HCT116 (cell line): ENCODE data around the gene FGF19. TPM values are rescaled to one million over a fixed set of nuclear protein-coding genes. Genes with fewer than 3 reads are reported as not detected.

ENCODE experiments used
- ATAC-seq: fragments of 200-7000 bp; cut with Tn5 transposase; 2 replicates; pipeline ENCODE4 v1.9.1; 2020; ENCODE audit warnings: mild to moderate bottlenecking, moderate library complexity
- BruUV-seq: library from RNA; stranded (reverse); fragments of 400-500 nt; replicated peaks from 2 replicates; lab custom pipeline; 2021; lab: Mats Ljungman, UMichigan
- CTCF ChIA-PET: fragments of 300-600 bp; sonication (Branson Sonifier 250); formaldehyde crosslinking; loops from one replicate; lab custom pipeline; 2021; ENCODE audit warnings: antibody characterized with exemption; lab: Charles Lee
- POLR2A ChIA-PET: fragments of 300-600, 350-600 bp; sonication (Branson Sonifier 250); formaldehyde crosslinking; loops from one replicate; lab custom pipeline; 2021; ENCODE audit warnings: antibody characterized with exemption; lab: Charles Lee
- RAD21 ChIA-PET, 2 experiments: fragments of 300-600 bp; sonication (Branson Sonifier 250); formaldehyde crosslinking; loops; one replicate each; lab custom pipeline; 2023; ENCODE audit warnings: low total read pairs in 2 of 2; ENCODE audit not compliant: uncharacterized antibody in 2 of 2, unreplicated experiment in 2 of 2, low non-redundant PET in 1 of 2; lab: Charles Lee
- DNase-seq: peaks from one replicate; pipeline ENCODE4 v3.0.0-alpha.2; 2010; ENCODE audit warnings: low read depth, low spot score
- H2AFZ ChIP-seq: fragments of 200-600 bp; shearing (Covaris generic), sonication (generic); 2 replicates; pipeline ENCODE4 v1.6.1; 2017; ENCODE audit warnings: low read depth, mixed run types, mixed read lengths, antibody characterized with exemption, low read length; ENCODE audit not compliant: poor library complexity, severe bottlenecking
- H3K27ac ChIP-seq: 2 replicates; pipeline ENCODE4 v1.5.1; 2012; ENCODE audit warnings: low read depth, low read length
- H3K27me3 ChIP-seq: fragments of 200-600 bp; sonication (generic); 2 replicates; pipeline ENCODE4 v1.6.1; 2016; ENCODE audit warnings: mixed run types, low read length, mixed read lengths; ENCODE audit not compliant: insufficient read depth
- H3K36me3 ChIP-seq, 2 experiments: fragments of 200-500 bp in 1 of 2; fragments of 200-600 bp in 1 of 2; sonication (Bioruptor generic) in 1 of 2; sonication (generic) in 1 of 2; 2 replicates each; pipeline versions ENCODE4 v1.5.1 to v1.6.1; 2014 to 2016; ENCODE audit warnings: low read length in 2 of 2, inconsistent platforms in 1 of 2, mixed read lengths in 1 of 2, mixed run types in 1 of 2; ENCODE audit not compliant: insufficient read depth in 2 of 2, control insufficient read depth in 1 of 2
- H3K4me1 ChIP-seq, 2 experiments: fragments of 200-600 bp in 1 of 2; sonication (generic) in 1 of 2; 2 replicates each; pipeline versions ENCODE4 v1.5.1 to v1.6.1; 2012 to 2017; ENCODE audit warnings: low read length in 2 of 2, inconsistent platforms in 1 of 2, mild to moderate bottlenecking in 1 of 2, mixed read lengths in 1 of 2, mixed run types in 1 of 2, moderate library complexity in 1 of 2; ENCODE audit not compliant: insufficient read depth in 2 of 2, control insufficient read depth in 1 of 2
- H3K4me2 ChIP-seq: fragments of 200-600 bp; sonication (generic); 2 replicates; pipeline ENCODE4 v1.6.1; 2017; ENCODE audit warnings: mixed run types, low read length, mixed read lengths
- H3K4me3 ChIP-seq, 2 experiments: fragments of 200-600 bp in 1 of 2; sonication (generic) in 1 of 2; replicated peaks in 1 of 2; 2 replicates each; pipeline ENCODE4 v1.5.1; 2011 to 2016; ENCODE audit warnings: low read length in 2 of 2, control low read depth in 1 of 2, low read depth in 1 of 2, mild to moderate bottlenecking in 1 of 2, mixed read lengths in 1 of 2, mixed run types in 1 of 2
- H3K79me2 ChIP-seq: fragments of 200-600 bp; sonication (generic); 2 replicates; pipeline ENCODE4 v1.6.1; 2017; ENCODE audit warnings: mild to moderate bottlenecking, mixed run types, low read length, moderate library complexity, mixed read lengths; ENCODE audit not compliant: insufficient read depth
- H3K9ac ChIP-seq: fragments of 200-600 bp; sonication (generic); 2 replicates; pipeline ENCODE4 v1.6.1; 2016; ENCODE audit warnings: low read length, mixed read lengths
- H3K9me2 ChIP-seq: fragments of 200-600 bp; sonication (generic), shearing (Covaris generic); 2 replicates; pipeline ENCODE4 v1.6.1; 2017; ENCODE audit warnings: mixed run types, mild to moderate bottlenecking, moderate library complexity; ENCODE audit not compliant: insufficient read depth
- H3K9me3 ChIP-seq, 2 experiments: fragments of 200-500 bp in 1 of 2; fragments of 200-600 bp in 1 of 2; sonication (Bioruptor generic) in 1 of 2; sonication (generic) in 1 of 2; 2 replicates each; pipeline ENCODE4 v1.6.1; 2014 to 2017; ENCODE audit warnings: low read length in 2 of 2, mixed read lengths in 2 of 2, inconsistent platforms in 1 of 2, low read depth in 1 of 2, mild to moderate bottlenecking in 1 of 2, mixed run types in 1 of 2, moderate library complexity in 1 of 2; ENCODE audit not compliant: control insufficient read depth in 1 of 2, insufficient read depth in 1 of 2
- H4K20me1 ChIP-seq: fragments of 200-600 bp; sonication (generic), shearing (Covaris generic); 2 replicates; pipeline ENCODE4 v1.6.1; 2017; ENCODE audit warnings: mixed run types, mild to moderate bottlenecking, moderate library complexity; ENCODE audit not compliant: insufficient read depth
- ATF3 ChIP-seq: IDR thresholded peaks from 2 replicates; pipeline ENCODE4 v1.6.1; 2012
- EZH2phosphoT487 ChIP-seq: fragments of 200-600 bp; IDR thresholded peaks from 2 replicates; pipeline ENCODE4 v1.6.1; 2018; ENCODE audit warnings: antibody characterized with exemption, borderline replicate concordance
- JUND ChIP-seq: IDR thresholded peaks from 2 replicates; pipeline ENCODE4 v1.6.1; 2012
- POLR2A ChIP-seq: IDR thresholded peaks from 2 replicates; pipeline ENCODE4 v1.7.0; 2011; ENCODE audit warnings: borderline replicate concordance; ENCODE audit not compliant: insufficient read depth, insufficient read length; ENCODE audit errors: extremely low read depth
- REST ChIP-seq: IDR thresholded peaks from 2 replicates; pipeline ENCODE4 v1.6.1; 2012; ENCODE audit warnings: low read depth
- intact Hi-C: fragments of 100-400 bp; cut with micrococcal nuclease; formaldehyde crosslinking; loops from 2 replicates; pipeline ENCODE4 v1.10.0; 2022
- total RNA-seq: library from RNA; stranded (reverse); gene quantifications from one replicate; pipeline ENCODE4 v1.2.1, GENCODE V29; 2021; ENCODE audit not compliant: unreplicated experiment

FGF19 gene
- total RNA-seq, 1 experiment from 2014 or later, result 37.5 TPM

GRCh38 chr11:69657456-69657910, 46.3 kb downstream of the FGF19 start:
- Histone ChIP-seq H4K20me1 (peaks cover 6% of the 10 kb centered on the region; the same call in 1 of the 2 replicates), H3K9me3 (no peaks in the 10 kb centered on the region)
- no TSS peak for BruUV-seq
- CTCF ChIA-PET, result no interaction called here
- TF ChIP-seq ATF3, result no peak
- no peak for TF ChIP-seq EZH2phosphoT487
- TF ChIP-seq POLR2A, result no peak
- no peak for TF ChIP-seq JUND
- no peak for TF ChIP-seq REST
- TF ChIP-seq, all 23 proteins: peak for 0
- no peaks in the 10 kb centered on the region; the same call in 1 of the 2 replicates for H3K79me2 ChIP-seq
- no peak overlapping the region for H3K27ac ChIP-seq
- ChIA-PET RAD21 (no interaction called here), POLR2A (no interaction called here)
- H3K27me3 ChIP-seq, result no peaks in the 10 kb centered on the region
- no peaks in the 10 kb centered on the region for H3K9me2 ChIP-seq
- H3K9ac ChIP-seq, result no peak overlapping the region
- H3K4me2 ChIP-seq, result no peak overlapping the region
- no peak overlapping the region for H2AFZ ChIP-seq
- H3K4me3 ChIP-seq, result no peak overlapping the region
- no peak for ATAC-seq
- peaks cover 0 to 30% of the 10 kb centered on the region in 2 experiments; a peak in 3 of 4 replicates for H3K4me1 ChIP-seq
- H3K36me3 ChIP-seq, result peaks cover 5 to 7% of the 10 kb centered on the region in 2 experiments; a peak in 3 of 4 replicates
- intact Hi-C loops, result no loop called here
- no peak for DNase-seq
